ENCODE results near the gene TASOR2. TPM values are rescaled to one million over a fixed set of nuclear protein-coding genes. Genes with fewer than 3 reads are reported as not detected.
A peak's percentile ranks its signal among the peaks of the same experiment; 100 is the strongest.

The TASOR2 gene
- total and polyA plus RNA-seq, 9 of the 15 experiments (the other 6 are each of a cell fraction or from before 2014, with no cell fraction given), result 12.7 to 75.3 (median 52.3) TPM

GRCh38 chr10:5684318-5684970 lies at the start of gene TASOR2 (continued):
- TF ChIP-seq JUND (IDR thresholded peaks at IDR 0.05; ENCODE audit: borderline replicate concordance, low read depth, low read length) (peak; percentile 22; the same call in 1 of the 2 replicates), JUND (tag; IDR thresholded peaks at IDR 0.05; ENCODE audit: borderline replicate concordance, low read depth, low read length) (peak; percentile 77; the same call in 2 of the 3 replicates), ZNF134 (CRISPR knock-in tag; conservative IDR thresholded peaks at IDR 0.05) (peak; percentile 95), BACH1 (tag; IDR thresholded peaks at IDR 0.05) (0 out of 2 replicates have a peak, but pooled peaks have one; percentile 45), CREBBP (IDR thresholded peaks at IDR 0.05; ENCODE audit: low read depth, low read length) (no peak), ZNF217 (CRISPR knock-in tag; IDR thresholded peaks at IDR 0.05) (no peak), KHSRP (IDR thresholded peaks at IDR 0.05) (no peak), ZBTB5 (IDR thresholded peaks at IDR 0.05) (no peak), ZNF121 (CRISPR knock-in tag; conservative IDR thresholded peaks at IDR 0.05) (no peak), CHCHD3 (CRISPR knock-in tag; IDR thresholded peaks at IDR 0.05) (no peak; the same call in 1 of the 2 replicates), ZNF23 (CRISPR knock-in tag; IDR thresholded peaks at IDR 0.05) (no peak), PPARD (CRISPR knock-in tag; IDR thresholded peaks at IDR 0.05) (no peak), ZNF444 (CRISPR knock-in tag; IDR thresholded peaks at IDR 0.05) (0 out of 2 replicates have a peak, but pooled peaks have one; percentile 67), MAFF (IDR thresholded peaks at IDR 0.05; ENCODE audit: low read length) (no peak; the same call in 1 of the 2 replicates), ZNF507 (tag; conservative IDR thresholded peaks at IDR 0.05) (no peak), XRCC3 (IDR thresholded peaks at IDR 0.05) (no peak)
- TF ChIP-seq, protein P1, sequence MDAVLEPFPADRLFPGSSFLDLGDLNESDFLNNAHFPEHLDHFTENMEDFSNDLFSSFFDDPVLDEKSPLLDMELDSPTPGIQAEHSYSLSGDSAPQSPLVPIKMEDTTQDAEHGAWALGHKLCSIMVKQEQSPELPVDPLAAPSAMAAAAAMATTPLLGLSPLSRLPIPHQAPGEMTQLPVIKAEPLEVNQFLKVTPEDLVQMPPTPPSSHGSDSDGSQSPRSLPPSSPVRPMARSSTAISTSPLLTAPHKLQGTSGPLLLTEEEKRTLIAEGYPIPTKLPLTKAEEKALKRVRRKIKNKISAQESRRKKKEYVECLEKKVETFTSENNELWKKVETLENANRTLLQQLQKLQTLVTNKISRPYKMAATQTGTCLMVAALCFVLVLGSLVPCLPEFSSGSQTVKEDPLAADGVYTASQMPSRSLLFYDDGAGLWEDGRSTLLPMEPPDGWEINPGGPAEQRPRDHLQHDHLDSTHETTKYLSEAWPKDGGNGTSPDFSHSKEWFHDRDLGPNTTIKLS (IDR thresholded peaks at IDR 0.05; ENCODE audit: borderline replicate concordance, low read depth), result peak; percentile 94
- TF ChIP-seq, protein P2, sequence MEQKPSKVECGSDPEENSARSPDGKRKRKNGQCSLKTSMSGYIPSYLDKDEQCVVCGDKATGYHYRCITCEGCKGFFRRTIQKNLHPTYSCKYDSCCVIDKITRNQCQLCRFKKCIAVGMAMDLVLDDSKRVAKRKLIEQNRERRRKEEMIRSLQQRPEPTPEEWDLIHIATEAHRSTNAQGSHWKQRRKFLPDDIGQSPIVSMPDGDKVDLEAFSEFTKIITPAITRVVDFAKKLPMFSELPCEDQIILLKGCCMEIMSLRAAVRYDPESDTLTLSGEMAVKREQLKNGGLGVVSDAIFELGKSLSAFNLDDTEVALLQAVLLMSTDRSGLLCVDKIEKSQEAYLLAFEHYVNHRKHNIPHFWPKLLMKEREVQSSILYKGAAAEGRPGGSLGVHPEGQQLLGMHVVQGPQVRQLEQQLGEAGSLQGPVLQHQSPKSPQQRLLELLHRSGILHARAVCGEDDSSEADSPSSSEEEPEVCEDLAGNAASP (IDR thresholded peaks at IDR 0.05), result no peak
- TF ChIP-seq, protein P3, sequence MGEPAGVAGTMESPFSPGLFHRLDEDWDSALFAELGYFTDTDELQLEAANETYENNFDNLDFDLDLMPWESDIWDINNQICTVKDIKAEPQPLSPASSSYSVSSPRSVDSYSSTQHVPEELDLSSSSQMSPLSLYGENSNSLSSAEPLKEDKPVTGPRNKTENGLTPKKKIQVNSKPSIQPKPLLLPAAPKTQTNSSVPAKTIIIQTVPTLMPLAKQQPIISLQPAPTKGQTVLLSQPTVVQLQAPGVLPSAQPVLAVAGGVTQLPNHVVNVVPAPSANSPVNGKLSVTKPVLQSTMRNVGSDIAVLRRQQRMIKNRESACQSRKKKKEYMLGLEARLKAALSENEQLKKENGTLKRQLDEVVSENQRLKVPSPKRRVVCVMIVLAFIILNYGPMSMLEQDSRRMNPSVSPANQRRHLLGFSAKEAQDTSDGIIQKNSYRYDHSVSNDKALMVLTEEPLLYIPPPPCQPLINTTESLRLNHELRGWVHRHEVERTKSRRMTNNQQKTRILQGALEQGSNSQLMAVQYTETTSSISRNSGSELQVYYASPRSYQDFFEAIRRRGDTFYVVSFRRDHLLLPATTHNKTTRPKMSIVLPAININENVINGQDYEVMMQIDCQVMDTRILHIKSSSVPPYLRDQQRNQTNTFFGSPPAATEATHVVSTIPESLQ (CRISPR knock-in tag; IDR thresholded peaks at IDR 0.05), result peak; percentile 99

All from K562 (cell line).